Activated naive CD8-positive, alpha-beta T cell treated with anti-CD3 and anti-CD28 coated beads, Interleukin-2, amount 50 U/mL, for 24 hours (primary cell): ENCODE measurements around the gene DAGLA.

Experiments
- ATAC-seq: fragments of 150-1000 bp; cut with Tn5 transposase; one replicate; pipeline ENCODE4 v1.10.0; 2021
- DNase-seq: peaks from one replicate; pipeline ENCODE4 v3.0.0; 2021
- H3K27ac Mint-ChIP-seq: one replicate; pipeline ENCODE4 v1.8.0; 2021; ENCODE audit warnings: mild to moderate bottlenecking, mixed read lengths
- H3K27me3 Mint-ChIP-seq: one replicate; pipeline ENCODE4 v1.8.0; 2021; ENCODE audit warnings: mixed read lengths
- H3K36me3 Mint-ChIP-seq: one replicate; pipeline ENCODE4 v1.8.0; 2021; ENCODE audit warnings: low read depth, mixed read lengths
- H3K4me1 Mint-ChIP-seq: one replicate; pipeline ENCODE4 v1.8.0; 2021; ENCODE audit warnings: mixed read lengths
- H3K4me3 Mint-ChIP-seq: one replicate; pipeline ENCODE4 v1.8.0; 2021; ENCODE audit warnings: mild to moderate bottlenecking, moderate library complexity, mixed read lengths
- H3K9me3 Mint-ChIP-seq: one replicate; pipeline ENCODE4 v1.8.0; 2021; ENCODE audit warnings: mixed read lengths

Gene DAGLA

DNA sequence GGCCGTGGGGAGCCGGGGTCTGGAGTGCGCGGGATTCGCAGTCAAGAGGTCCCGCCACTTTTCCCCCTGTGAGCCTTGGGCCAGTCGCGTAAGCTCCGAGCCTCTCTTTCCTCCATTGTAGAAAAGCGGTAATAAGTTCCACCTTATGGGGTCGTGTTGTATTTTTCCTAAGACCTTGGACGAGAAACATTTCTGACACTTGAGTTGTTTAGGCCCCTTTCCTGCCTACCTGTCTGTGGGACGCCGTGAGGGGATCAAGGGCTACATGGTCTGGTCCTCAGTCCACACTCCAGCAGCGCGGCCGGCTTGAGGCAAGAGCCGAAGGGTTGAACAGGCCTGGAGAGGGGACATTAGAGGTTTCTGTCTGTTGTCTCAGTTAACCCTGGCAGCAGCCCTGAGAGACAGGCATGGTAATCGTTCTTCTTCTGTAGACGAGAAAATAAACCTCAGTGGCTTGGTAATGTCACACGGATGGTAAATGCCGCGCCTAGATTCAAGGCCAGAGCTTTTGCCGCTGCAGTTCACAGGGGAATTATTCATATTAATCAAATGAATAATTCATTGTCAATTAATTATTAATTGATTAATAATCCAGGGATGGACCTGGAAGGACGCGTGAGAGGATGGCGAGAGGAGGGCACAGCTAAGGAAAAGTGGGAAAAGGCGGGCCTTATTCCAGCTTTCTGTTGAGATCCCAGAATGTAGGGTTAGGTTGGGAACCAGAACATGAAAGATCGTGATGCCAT, 113.1 kb downstream of the DAGLA start:
- peak overlapping the region; percentile 89 for H3K4me3 Mint-ChIP-seq
- ATAC-seq (no peak), DNase-seq (peak; percentile 25)
- H3K36me3 Mint-ChIP-seq = peaks cover 67% of the 10 kb centered on the region
- H3K27me3 Mint-ChIP-seq = no peaks in the 10 kb centered on the region
- H3K9me3 Mint-ChIP-seq = no peaks in the 10 kb centered on the region
- peak overlapping the region; percentile 100 for H3K27ac Mint-ChIP-seq
- H3K4me1 Mint-ChIP-seq = peaks cover 54% of the 10 kb centered on the region

DNA sequence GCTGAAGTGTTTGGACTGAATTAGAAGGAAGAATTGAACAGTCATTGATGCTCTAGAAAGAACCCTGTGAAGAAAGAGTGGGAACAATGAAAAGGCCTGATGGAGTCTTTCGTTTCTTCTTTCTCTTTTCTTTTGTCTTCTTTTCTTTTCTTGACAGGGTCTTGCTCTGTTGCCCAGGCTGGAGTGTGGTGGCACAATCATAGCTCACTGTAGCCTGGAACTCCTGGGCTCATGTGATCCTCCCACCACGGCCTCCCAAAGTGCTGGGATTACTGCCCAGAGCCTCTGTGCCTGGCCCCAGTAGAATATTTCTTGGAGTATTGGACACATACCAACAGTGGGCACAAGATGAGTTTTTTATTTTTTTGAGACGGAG, 113.6 kb downstream of the DAGLA start:
- H3K4me1 Mint-ChIP-seq = peaks cover 56% of the 10 kb centered on the region
- H3K27me3 Mint-ChIP-seq = no peaks in the 10 kb centered on the region
- no peak for DNase-seq
- no peaks in the 10 kb centered on the region for H3K9me3 Mint-ChIP-seq
- no peak for ATAC-seq
- H3K36me3 Mint-ChIP-seq = peaks cover 68% of the 10 kb centered on the region
- H3K27ac Mint-ChIP-seq = peak overlapping the region; percentile 100
- H3K4me3 Mint-ChIP-seq = peak overlapping the region; percentile 89

DNA sequence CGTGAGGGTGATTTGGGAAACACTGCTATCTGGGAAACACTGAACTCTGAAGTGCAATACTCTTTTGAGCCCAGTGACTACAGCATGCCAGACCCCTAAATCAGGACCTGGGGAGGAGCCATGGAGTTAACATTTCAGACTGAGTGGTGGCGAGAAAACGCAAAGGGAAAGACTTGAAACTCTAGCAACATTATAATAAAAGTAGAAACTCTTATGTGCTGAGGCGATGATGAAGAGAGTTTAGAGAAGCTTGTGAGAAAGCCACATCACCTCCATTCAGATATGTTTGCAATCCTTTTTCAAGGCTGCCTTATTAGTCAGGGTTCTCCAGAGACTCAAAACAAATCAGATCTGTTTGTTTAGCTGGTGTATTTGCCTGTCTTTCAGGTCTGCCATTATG, 114.4 kb downstream of the DAGLA start:
- no peak overlapping the region for H3K27ac Mint-ChIP-seq
- H3K36me3 Mint-ChIP-seq = peaks cover 68% of the 10 kb centered on the region
- no peaks in the 10 kb centered on the region for H3K9me3 Mint-ChIP-seq
- no peak for ATAC-seq
- no peaks in the 10 kb centered on the region for H3K27me3 Mint-ChIP-seq
- H3K4me3 Mint-ChIP-seq = peak overlapping the region; percentile 54
- H3K4me1 Mint-ChIP-seq = peaks cover 59% of the 10 kb centered on the region
- DNase-seq = no peak

DNA sequence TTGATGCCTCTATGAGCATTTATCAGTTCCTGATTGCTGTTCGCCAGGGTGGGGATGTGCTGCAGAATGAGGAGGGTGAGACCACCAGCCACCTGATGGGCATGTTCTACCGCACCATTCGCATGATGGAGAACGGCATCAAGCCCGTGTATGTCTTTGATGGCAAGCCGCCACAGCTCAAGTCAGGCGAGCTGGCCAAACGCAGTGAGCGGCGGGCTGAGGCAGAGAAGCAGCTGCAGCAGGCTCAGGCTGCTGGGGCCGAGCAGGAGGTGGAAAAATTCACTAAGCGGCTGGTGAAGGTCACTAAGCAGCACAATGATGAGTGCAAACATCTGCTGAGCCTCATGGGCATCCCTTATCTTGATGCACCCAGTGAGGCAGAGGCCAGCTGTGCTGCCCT, 115.3 kb downstream of the DAGLA start:
- no peak for DNase-seq
- Mint-ChIP-seq H3K4me3 (peak overlapping the region; percentile 54), H3K36me3 (peaks cover 67% of the 10 kb centered on the region), H3K27ac (no peak overlapping the region), H3K27me3 (no peaks in the 10 kb centered on the region), H3K9me3 (no peaks in the 10 kb centered on the region), H3K4me1 (peaks cover 55% of the 10 kb centered on the region)
- no peak for ATAC-seq

GRCh38 chr11:61795876-61796526, 115.8 kb downstream of the DAGLA start:
- no peaks in the 10 kb centered on the region for H3K27me3 Mint-ChIP-seq
- ATAC-seq (no peak), DNase-seq (no peak)
- no peak overlapping the region for H3K27ac Mint-ChIP-seq
- H3K4me3 Mint-ChIP-seq = no peak overlapping the region
- peaks cover 52% of the 10 kb centered on the region for H3K4me1 Mint-ChIP-seq
- H3K9me3 Mint-ChIP-seq = no peaks in the 10 kb centered on the region
- H3K36me3 Mint-ChIP-seq = peaks cover 66% of the 10 kb centered on the region
